HG02623 (cell line): ENCODE data around the gene TRPM6.

Source experiments
- ATAC-seq: cut with Tn5 transposase; IDR thresholded peaks from one replicate; pipeline ENCODE4 v1.9.1; 2021; ENCODE audit warnings: moderate library complexity; ENCODE audit not compliant: unreplicated experiment

The TRPM6 gene

GRCh38 chr9:74721696-74722660 lies 165.7 kb downstream of the TRPM6 start:
- ATAC-seq, result no peak

- no peak for ATAC-seq
Measured at GRCh38 chr9:74719306-74719705, 168.4 kb downstream of the TRPM6 start.

- no peak for ATAC-seq
Measured at GRCh38 chr9:74718709-74719108, 169.0 kb downstream of the TRPM6 start.

GRCh38 chr9:74711341-74711740 lies 176.4 kb downstream of the TRPM6 start:
- ATAC-seq, result no peak

- ATAC-seq, result no peak
Measured at GRCh38 chr9:74697535-74697934, 190.2 kb downstream of the TRPM6 start.

GRCh38 chr9:74696520-74696919 lies 191.2 kb downstream of the TRPM6 start:
- ATAC-seq, result no peak

- ATAC-seq, result no peak
Measured at GRCh38 chr9:74691058-74691457, 196.7 kb downstream of the TRPM6 start.

- no peak for ATAC-seq
Measured at GRCh38 chr9:74683322-74683721, 204.4 kb downstream of the TRPM6 start.

GRCh38 chr9:74681906-74682305 lies 205.8 kb downstream of the TRPM6 start:
- no peak for ATAC-seq

GRCh38 chr9:74674077-74674476 lies 213.6 kb downstream of the TRPM6 start:
- no peak for ATAC-seq
